ENCODE measurements around the gene ZNF423.
"Not testable (repeated sequence)": the region's sequence is repeated elsewhere in the genome, so short reads cannot be mapped to it uniquely, and the experiment has no call there.

ZNF423 gene

DNA sequence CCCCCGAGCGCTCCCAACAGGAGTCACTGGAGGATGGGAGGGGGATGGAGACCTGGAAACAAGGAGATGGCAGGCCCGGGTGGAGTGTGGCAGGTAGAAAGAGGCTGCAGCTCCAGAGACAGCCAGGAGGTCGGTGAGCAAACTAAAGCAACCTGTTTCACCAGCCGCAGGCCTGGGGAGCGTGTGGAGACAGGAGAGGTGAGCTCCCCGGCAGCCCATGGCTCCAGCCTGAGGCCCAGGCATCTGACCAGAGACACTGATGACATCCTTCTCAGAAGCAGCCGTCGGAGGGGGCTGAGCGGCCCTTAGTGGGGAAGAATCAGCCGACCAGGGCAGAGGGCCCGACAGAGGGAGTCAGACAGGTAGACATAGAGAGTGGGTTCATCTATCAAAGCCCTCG, 165.1 kb downstream of the ZNF423 start:
- no peak for DNase-seq

DNA sequence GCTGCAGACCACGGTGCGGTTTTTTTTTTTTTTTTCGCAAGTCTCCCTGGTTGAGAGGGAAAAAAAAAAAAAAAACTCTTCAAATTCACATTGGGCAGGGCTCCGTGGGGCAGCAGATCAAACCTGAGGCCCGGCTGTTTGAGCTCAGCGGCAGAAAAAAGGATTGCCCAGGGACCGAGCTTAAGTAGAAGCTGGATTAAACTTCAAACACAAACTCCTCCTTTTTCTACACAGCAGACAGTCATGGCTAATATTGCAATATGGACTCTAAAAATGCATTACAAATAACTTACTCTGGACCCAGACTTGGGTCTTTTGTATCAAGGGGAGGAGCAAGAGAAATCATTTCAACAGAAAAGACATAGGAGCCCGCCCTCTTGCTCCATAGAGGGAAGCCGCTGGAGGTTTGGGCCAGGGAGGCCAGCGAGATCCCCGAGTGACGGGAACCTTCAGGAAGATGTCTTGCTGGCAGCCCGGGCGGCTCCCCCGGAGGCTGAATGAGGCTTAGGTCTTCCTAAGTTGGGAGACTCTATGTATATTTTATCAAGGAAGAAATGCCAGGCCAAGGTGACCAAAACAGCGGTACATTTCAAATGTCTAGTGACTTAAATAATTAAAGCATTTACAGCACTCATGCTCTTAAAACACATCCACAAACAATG, 167.7 kb downstream of the ZNF423 start:
- DNase-seq = no peak

DNA sequence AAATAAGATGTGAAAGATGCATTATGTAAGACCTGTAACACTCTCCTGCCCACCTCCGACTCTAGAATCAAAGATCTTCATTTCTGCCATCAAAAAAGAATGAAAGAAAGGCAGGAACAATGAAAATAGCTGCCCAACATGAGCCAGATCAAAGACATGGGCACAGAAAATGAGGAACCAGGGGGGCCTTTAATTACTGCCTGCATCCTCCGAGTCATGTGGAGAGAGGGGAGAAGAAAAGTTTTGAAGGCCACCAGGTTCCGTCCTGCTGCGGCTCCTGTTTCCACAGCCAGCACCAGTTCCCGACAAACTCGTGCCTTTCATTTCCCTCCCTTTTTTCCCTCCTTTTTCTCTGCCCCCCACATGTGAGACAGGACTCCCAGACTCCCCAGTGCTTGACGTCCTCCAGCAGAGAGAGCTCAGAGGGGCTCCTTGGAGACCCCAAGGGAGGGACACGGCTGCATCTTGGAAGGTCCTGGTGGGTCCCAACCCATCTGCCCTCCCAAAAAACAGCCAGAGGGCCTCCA, 168.4 kb downstream of the ZNF423 start:
- DNase-seq = no peak

DNA sequence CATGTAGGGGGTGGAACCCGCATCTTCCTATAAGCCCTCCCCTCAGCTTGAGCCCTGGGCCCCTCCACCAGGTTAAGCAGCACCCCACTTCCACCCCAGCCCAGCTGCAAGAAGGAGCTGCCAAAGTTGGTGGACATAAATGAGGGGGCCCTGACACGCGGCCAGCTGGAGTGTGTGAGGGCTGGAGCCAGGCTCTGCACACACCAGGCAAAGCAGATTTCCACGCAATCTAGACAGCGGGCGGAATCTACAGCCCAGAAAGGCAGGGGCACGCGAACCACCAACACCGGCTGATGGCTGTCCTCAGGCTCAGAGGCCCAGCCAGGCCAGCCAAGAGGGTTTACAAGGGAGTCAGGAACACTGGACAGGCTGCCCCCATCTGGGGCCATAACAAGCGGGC, 171.2 kb downstream of the ZNF423 start:
- no peak for DNase-seq

DNA sequence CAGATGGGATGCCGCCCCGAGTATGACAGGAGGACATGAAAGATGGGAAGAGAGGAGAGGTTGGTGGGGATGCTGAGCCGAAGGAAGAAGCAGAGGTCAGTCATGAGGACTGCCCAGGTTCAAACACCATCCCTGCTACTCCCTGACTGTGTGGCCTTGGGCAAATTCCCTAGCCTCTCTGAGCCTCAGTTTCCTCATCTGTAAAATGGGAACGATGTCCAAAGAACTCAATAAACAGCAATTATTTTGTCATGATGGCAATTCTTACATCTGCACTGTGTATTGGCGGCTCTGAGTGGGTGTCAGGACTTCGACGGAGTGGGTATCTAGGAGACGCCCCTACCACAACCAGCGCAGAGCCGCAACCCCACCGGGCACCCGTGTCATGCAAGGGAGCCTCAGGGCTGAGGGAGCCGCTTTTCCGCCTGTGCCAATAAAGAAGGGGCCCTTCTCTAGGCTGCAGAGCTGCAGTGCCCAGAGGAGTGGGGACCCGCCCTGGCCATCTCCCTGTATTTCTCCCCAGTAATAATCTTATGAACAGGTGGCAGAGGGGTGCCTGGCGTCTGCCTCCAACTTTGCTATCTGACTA, 173.2 kb downstream of the ZNF423 start:
- DNase-seq = no peak

GRCh38 chr16:49681217-49681883, 174.6 kb downstream of the ZNF423 start:
- no peak for DNase-seq

GRCh38 chr16:49679095-49679494, 176.8 kb downstream of the ZNF423 start:
- no peak for DNase-seq

DNA sequence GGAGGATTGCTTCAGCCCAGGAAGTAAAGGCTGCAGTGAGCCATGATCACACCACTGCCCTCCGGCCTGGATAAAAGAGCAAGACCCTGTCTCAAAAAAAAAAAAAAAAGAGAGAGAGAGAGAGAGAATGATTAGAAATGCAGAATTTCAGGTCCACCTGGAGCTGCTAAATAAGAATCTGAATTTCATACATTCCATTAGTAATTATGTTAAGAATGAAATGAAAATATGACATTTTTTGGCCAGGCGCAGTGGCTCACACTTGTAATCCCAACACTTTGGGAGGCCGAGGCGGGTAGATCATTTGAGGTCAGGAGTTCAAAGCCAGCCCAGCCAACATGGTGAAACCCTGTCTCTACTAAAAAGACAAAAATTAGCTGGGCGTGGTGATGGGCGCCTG, 178.3 kb downstream of the ZNF423 start:
- not testable (repeated sequence) for DNase-seq

DNA sequence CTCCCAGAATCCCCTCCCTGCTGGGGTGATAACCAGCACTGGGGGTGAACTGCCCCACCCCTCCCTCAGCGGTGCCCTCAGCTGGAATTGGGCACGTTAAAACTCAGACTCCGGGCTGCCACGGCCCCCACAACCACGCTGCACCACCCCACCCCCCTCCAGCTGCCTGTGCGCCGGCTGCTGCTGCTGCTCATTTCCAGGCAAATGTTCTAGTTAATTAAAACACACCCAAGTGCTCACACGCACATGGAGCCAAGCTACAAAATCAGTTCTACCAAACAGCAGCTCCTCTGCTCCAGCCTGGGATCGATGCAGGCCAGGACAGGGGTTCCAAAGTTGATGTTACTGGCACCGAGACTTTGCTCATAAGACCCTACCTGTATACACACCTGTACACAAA, 180.5 kb downstream of the ZNF423 start:
- DNase-seq = no peak

DNA sequence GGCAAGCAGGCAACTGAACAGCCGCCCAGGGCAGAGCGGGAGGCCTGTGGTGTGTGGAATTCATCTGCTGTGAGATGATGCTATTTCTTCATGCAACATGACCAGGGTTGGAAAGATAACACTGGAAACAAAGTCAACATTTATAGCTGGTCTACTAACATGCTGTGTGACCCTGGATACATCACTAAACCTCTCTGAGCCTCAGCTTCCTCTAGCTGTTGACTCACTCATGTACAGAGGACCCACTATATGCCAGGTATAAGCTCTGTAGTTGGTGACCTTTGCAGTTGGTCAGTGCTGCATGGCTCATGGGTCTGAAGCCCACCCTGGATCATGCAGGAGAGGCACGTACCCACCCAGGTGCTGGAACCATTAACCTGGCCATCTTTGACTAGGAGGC, 180.9 kb downstream of the ZNF423 start:
- DNase-seq = no peak

- DNase-seq = no peak
These were observed 181.5 kb downstream of the ZNF423 start for GRCh38 chr16:49674351-49674851.

GRCh38 chr16:49673442-49673841, 182.5 kb downstream of the ZNF423 start:
- DNase-seq = no peak

DNA sequence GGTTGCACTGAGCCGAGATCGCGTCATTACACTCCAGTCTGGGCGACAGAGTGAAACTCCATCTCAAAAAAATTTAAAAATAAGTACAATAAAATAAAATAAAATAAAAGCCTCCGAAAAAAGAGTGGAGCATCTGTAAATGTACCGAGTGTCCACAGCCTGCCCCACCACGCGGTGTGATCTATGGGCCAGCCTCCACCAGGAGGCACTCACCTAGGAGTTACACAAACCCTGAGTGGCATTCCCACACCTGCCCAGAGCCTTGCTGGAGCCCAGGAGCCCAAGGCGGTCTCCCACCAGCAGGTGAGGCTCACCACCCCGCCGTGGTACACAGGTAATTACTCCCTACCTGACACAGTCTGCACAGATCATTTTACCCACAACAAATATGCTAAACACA, 183.2 kb downstream of the ZNF423 start:
- DNase-seq = no peak

- no peak for DNase-seq
These were observed 184.6 kb downstream of the ZNF423 start for GRCh38 chr16:49671333-49671732.

GRCh38 chr16:49670627-49671026, 185.3 kb downstream of the ZNF423 start:
- DNase-seq = no peak

- no peak for DNase-seq
These were observed 190.3 kb downstream of the ZNF423 start for GRCh38 chr16:49665482-49666230.

DNA sequence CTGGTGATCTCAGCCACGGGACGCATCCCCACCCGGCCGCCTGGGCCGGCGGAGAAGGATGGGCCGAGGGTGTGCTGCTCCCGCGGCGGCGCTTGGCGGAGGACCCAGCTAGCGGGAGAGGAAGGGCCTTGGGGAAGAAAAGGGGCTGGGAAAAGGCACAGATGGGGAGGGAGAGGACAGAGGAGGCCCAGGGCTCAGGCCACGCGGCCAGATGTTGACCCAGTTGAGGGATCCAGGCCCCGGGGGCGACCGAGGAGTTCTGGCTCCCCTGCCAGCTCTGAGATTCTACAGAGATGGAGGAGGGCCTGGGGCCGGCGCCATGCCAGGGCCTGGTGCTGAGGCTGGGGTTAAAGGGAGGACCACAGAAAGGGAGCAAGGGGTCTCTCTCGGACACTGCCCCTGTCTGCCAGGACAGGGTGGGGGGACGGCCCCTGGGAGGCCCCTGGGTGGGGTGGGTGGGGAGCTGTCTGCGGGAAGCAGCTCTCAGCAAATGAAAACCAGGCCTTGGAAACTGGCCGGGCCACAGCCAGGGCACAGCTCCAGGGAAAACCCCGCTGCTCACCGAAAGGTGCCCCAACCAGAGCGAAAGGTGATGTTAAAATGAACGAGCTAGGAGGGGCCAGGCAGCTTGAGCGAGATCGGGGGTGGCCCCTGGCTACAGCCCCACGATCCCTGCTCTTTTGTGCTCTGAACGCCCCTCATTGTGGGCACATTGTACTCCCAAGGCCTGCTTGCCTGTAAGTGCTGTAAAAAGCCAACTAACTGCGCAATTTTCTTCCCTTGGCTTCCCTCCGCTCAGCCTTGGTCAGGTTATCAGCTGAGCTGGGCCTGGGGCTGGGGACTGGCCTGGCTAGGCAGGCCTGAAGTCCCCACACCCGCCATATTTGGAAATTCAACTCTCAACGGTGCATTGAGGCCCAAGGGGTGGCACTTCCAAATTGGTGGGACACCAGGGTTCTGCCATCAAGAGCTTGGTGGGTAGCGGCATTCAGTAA, 191.4 kb downstream of the ZNF423 start:
- DNase-seq = no peak

DNA sequence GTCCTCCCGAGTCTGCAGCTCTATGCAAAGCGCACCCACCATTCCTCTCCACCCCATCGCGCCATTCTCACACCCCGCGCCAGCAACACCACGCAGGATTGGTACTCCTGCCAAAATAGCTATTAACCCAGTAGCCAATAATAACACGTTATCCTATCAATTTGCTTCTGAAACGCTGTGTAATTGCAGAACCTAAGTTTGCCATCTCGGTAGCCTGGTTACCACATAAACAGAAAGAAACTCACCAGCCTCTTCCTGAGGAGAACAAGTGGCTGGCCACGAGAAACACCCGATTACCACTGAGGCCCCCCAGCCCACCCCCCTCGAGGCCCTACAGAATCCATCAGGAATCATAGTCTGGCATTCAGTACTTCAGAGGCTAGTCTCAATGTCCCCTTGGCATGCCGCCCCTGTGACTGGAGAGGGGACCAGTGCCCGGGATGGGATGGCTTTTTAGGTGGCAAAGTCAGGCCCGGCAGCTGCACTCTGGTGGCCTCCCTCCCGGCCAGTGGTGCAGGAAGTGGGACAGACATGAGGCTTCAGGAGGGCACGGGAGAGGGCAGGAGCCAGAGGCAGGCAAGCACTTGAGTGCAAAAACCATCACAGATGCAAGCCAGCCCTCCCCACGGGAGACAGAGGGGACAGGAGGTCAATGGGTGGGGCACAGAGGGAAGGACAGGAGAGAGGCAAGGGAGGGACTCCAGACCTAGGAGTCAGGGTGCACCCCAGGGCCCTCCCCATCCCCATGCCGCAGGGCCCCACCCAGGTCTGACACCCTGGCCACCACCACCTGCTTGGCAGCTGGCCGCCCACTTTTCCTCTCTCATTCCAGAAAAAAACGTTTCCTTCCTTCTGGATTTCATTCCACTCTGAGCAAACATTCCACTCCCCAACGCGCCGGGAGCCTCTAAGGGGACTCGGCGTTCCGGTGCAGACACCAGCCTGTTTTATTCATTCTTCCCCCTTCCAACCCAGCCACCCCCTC, 192.5 kb downstream of the ZNF423 start:
- no peak for DNase-seq

DNA sequence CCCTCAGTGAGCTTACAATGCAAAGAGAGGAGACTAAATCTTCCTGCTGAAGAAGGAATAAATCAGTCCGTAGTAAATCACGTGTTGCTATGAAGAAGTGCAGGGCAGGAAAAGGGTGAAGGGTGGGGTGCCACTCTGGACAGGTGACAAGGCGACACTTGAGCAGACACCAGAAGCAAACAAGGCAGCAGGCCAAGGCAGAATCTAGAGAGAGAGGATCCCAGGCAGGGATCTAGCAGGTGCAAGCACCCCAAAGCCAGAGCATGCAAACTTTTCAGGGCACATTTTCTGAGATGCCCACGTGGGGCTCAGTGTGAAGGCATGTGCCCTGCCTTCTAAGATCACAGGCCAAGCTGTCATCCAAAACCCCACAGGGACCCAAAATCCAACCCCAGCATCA, 193.3 kb downstream of the ZNF423 start:
- no peak for DNase-seq

- no peak for DNase-seq
These were observed 194.3 kb downstream of the ZNF423 start for GRCh38 chr16:49661465-49662187.
